NCI-H460 (cell line): Measurements from ENCODE around the gene GNA14. TPM values are rescaled to one million over a fixed set of nuclear protein-coding genes. Genes with fewer than 3 reads are reported as not detected.
A peak's percentile ranks its signal among the peaks of the same experiment; 100 is the strongest.

Experiments used
- DNase-seq: peaks from one replicate; pipeline ENCODE4 v3.0.0-alpha.2; 2016; ENCODE audit warnings: low read depth; ENCODE audit errors: extremely low read depth
- total RNA-seq: library from RNA; depleted of rRNA; stranded (reverse); fragments of >200 nt; shearing (Covaris generic); gene quantifications from 2 replicates; pipeline ENCODE4 v1.2.3, GENCODE V29; 2014

The GNA14 gene
- total RNA-seq, 1 experiment from 2014 or later: not detected

- DNase-seq: no peak
Observed at GRCh38 chr9:77543131-77543822, 104.8 kb downstream of the GNA14 start.

GRCh38 chr9:77541600-77541999 lies 106.5 kb downstream of the GNA14 start:
- no peak for DNase-seq

- DNase-seq: no peak
Observed at GRCh38 chr9:77541055-77541454, 107.1 kb downstream of the GNA14 start.

GRCh38 chr9:77534376-77535057 lies 113.6 kb downstream of the GNA14 start:
- DNase-seq: no peak

- no peak for DNase-seq
Observed at GRCh38 chr9:77533671-77534070, 114.5 kb downstream of the GNA14 start.

GRCh38 chr9:77532607-77533006 lies 115.5 kb downstream of the GNA14 start:
- DNase-seq: no peak

- no peak for DNase-seq
Observed at GRCh38 chr9:77531400-77531799, 116.7 kb downstream of the GNA14 start.

GRCh38 chr9:77523891-77524290 lies 124.2 kb downstream of the GNA14 start:
- DNase-seq: no peak

- no peak for DNase-seq
Observed at GRCh38 chr9:77521091-77521490, 127.0 kb downstream of the GNA14 start.

GRCh38 chr9:77518688-77519087 lies 129.4 kb downstream of the GNA14 start:
- no peak for DNase-seq

GRCh38 chr9:77516781-77517180 lies 131.3 kb downstream of the GNA14 start:
- DNase-seq: no peak

GRCh38 chr9:77514886-77515711 lies 133.0 kb downstream of the GNA14 start:
- no peak for DNase-seq

- no peak for DNase-seq
Observed at GRCh38 chr9:77513457-77513856, 134.7 kb downstream of the GNA14 start.

GRCh38 chr9:77512876-77513275 lies 135.2 kb downstream of the GNA14 start:
- DNase-seq: peak; percentile 3

- DNase-seq: no peak
Observed at GRCh38 chr9:77511525-77511924, 136.6 kb downstream of the GNA14 start.

GRCh38 chr9:77510666-77511065 lies 137.5 kb downstream of the GNA14 start:
- no peak for DNase-seq

GRCh38 chr9:77508396-77508795 lies 139.7 kb downstream of the GNA14 start:
- no peak for DNase-seq

GRCh38 chr9:77507212-77507961 lies 140.7 kb downstream of the GNA14 start:
- no peak for DNase-seq

- no peak for DNase-seq
Observed at GRCh38 chr9:77505232-77505631, 142.9 kb downstream of the GNA14 start.

GRCh38 chr9:77502568-77502967 lies 145.6 kb downstream of the GNA14 start:
- no peak for DNase-seq

- DNase-seq: no peak
Observed at GRCh38 chr9:77498891-77499290, 149.2 kb downstream of the GNA14 start.
